ENCODE measurements around the gene MAGI1. TPM values are rescaled to one million over a fixed set of nuclear protein-coding genes. Genes with fewer than 3 reads are reported as not detected.

Gene MAGI1
- total RNA-seq, 1 experiment from 2014 or later, result 0.77 TPM

DNA sequence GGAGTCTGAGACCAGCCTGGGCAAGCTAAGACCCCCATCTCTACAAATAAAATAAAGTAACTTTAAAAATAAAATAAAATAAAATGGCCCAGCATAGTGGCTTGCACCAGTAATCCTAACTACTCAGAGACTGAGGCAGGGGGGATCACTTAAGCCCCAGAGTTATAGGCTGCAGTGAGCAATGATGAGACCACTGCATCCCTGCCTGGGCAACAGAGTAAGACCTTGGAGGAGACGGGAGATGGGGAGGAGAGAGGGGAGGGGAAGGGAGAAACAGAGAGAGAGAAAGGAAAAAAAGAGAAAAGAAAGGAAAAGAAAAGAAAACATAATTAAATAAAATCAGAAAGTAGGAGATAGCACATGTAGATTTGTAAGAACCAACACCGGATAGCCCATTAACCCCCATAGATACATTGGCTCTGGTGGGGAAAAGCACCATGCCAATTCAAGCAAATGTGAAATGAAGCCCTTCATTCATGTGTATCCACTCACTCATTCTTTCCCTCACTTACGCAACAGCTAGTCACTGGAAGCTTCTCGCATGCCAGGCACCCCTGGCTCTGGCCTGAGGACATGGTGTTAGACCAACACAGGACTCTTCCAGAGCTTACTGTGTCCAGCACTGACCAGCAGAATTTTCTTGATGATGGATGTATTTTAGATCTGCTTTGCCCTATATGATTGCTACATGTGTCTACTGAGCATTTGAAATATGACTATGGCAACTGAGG is 183.2 kb downstream of the MAGI1 start:
- in situ Hi-C loops (cut with HindIII; ENCODE audit: low pct_unique_long_range_greater_than_20kb, low sequenced_read_pairs), result no loop called here
- DNase-seq (ENCODE audit: low read depth, low spot score), result no peak

DNA sequence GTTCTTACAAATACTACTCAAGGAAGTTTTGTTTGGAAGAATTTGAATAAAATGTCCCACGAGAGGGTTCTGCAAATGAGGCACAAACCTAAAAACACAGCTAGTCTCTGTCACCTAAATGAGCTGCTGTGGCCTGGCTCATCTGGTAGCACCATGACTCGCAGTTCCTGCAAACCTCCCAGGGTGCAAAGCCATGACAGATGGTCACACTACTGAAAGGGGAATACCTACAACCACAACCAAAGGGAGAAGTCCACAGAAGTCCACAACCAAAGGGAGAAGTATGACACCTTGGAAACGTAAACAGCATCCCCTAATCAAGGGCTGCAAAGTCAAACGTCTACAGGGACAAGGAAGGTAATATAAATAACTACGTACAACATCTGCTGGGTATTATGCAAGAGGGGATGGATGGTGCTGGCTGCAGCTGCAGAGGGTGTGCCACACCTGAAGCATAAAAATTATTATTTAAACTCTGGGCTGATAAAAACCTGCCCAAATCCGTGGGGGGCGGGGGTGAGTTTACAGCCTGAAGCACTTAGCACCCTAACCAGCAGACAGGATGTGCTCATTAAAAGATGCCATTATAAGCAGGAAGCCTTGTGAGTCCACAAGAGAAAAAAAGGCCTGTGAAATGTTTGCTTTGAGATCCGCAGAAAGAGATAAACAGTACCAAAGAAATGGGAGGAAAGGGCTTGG is 184.0 kb downstream of the MAGI1 start:
- in situ Hi-C loops (cut with HindIII; ENCODE audit: low pct_unique_long_range_greater_than_20kb, low sequenced_read_pairs), result no loop called here
- no peak for DNase-seq (ENCODE audit: low read depth, low spot score)

DNA sequence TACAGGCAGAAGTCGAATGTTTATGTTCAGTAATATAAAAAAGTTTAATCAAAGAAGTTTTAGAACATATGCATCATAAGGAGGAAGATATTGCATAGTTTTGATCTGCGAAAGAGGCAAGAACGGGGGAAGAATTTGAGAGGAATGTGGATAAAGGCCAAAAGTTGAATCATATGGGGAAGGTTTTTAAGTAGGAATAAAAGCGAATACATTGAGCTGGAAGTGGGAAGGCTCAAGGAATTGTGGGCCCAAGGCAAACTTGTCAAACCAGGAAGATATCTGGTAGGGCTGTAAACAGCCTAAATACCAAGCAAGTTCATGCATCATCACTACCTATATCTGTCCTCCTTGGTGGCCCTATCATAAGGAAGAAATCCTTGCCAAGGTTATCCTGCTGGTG is 186.9 kb downstream of the MAGI1 start:
- in situ Hi-C loops (cut with HindIII; ENCODE audit: low pct_unique_long_range_greater_than_20kb, low sequenced_read_pairs), result no loop called here
- DNase-seq (ENCODE audit: low read depth, low spot score), result no peak

DNA sequence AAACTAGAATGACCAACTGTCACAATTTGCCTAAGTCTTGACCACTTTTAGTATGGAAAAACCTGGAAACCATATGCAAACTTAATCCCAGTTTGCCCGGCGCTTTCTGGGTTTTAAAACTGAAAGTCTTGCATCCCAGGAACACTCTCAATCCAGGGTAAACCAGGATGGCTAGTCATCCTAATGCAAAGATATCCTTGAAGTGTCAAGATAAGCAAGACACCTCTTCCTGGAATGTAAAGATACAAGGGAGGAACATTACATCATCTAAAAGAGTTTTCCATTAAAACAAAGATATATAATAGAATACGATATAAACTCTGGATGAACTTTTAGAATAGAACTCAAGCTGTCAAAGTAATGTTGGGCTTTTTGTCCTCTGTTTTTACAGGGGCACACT is 188.5 kb downstream of the MAGI1 start:
- in situ Hi-C loops (cut with HindIII; ENCODE audit: low pct_unique_long_range_greater_than_20kb, low sequenced_read_pairs), result no loop called here
- DNase-seq (ENCODE audit: low read depth, low spot score), result no peak

DNA sequence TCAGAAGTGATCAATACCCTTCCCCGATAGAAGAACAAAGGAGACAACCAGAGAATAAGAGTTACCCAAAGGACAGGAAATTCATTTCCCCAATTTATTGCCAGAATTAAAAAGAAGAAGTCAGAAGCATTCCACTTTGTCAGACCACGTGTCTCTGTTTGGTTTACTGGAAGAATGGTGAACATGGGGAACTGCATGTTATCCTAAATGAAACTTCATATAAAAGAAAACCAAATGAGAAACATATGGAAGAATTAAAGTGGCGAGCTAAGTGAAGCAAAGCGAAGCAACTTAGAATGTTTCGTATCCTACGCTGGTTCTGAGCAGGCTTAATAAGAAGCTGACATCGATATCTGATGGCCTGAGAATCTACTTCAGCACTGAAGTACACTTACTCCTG is 190.7 kb downstream of the MAGI1 start:
- in situ Hi-C loops (cut with HindIII; ENCODE audit: low pct_unique_long_range_greater_than_20kb, low sequenced_read_pairs), result no loop called here
- DNase-seq (ENCODE audit: low read depth, low spot score), result no peak

DNA sequence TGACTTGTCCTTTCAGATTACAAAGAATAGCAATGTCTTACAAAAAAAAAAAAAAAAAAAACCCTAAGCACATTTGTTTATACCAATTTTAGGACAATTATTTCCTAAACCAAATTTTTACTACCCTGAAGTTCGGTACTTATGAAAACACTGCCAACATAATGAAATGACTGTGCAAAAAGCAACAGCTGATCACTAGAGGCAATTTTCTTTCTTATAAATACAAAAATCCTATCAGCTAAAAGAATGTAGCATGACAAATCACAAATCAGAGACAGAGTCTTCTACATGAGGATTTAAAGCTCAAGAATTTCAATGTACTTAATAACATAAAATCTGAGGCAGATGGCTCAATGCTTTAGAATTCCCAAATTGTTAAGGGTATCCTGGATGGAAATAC is 191.8 kb downstream of the MAGI1 start:
- no peak for DNase-seq (ENCODE audit: low read depth, low spot score)
- in situ Hi-C loops (cut with HindIII; ENCODE audit: low pct_unique_long_range_greater_than_20kb, low sequenced_read_pairs), result no loop called here

DNA sequence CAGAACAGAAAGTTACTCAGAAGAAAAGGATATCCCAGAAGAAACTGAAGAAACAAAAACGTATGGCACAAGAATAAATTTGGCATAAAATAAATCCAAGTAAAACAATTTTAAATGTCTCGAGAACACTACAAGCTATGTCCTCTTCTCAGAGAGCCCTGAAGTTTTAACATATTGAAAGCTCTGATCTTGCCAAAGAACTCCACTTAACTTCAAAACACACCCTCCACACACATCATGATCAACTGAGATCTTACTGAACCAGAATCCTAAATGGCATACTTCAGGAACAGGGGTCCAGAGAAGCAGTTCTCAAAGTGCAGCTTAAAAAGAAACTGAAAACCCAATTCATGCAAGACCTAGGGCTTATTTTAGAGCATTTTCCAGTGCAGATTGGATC is 194.3 kb downstream of the MAGI1 start:
- in situ Hi-C loops (cut with HindIII; ENCODE audit: low pct_unique_long_range_greater_than_20kb, low sequenced_read_pairs), result no loop called here

DNA sequence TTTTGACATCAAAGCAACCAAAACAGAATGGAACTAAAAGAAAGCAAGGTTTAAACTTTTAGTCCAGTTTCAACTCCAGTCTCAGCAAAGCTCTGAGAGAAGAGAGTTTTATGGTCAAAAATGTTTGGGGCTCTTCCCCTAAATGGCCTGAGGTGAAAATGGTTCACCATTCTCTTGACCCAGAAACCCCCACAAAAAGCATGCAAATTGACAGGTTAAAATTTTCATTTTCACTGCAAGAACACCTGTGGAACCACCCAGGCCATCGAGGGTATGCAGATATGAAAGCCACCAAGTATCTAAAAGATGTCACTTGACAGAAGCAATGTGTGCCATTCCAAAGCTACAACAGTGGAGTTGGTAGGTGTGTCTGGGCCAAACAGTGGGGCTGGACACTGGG is 195.0 kb downstream of the MAGI1 start:
- DNase-seq (ENCODE audit: low read depth, low spot score), result no peak
- in situ Hi-C loops (cut with HindIII; ENCODE audit: low pct_unique_long_range_greater_than_20kb, low sequenced_read_pairs), result no loop called here

More for the DNA sequence above, 194.3 kb downstream of the MAGI1 start:
- DNase-seq (ENCODE audit: low read depth, low spot score), result no peak

DNA sequence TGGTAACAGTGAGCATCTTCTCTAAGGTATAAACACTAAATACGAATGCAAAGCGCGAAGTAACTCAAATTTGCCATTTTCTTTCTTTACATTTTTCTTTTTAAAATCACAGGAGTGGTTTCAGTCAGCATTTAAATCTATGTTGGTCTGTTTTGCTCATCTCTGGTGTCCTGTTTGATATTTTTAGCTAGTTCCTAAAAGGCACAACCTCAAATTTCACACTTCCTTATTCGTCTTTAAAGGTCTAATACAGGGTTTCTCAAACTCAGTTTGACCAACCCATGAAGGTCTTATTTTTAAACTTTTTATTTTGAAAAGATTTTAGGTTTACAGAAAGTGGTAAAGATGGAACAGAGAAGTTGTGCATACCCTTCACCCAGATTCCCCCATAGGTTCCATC is 201.1 kb downstream of the MAGI1 start:
- in situ Hi-C loops (cut with HindIII; ENCODE audit: low pct_unique_long_range_greater_than_20kb, low sequenced_read_pairs), result no loop called here
- DNase-seq (ENCODE audit: low read depth, low spot score), result no peak

DNA sequence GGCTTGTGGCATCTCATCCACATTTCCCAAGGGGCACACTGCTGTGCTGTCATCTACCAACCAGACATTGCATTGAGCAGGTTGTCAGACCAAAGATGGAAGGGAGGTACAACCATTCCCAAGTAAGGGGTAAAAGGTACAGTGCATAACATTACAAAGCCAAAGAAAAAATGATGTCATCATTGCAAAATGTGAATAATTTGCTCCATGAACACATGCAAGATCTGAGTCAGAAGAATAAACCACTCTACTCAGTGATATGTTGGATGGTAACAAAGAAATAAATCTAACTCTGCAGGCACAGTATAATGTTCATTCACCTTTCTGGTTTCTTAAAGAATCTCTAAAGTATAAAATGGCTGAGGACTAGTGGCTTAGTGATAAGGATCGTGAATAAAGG is 202.7 kb downstream of the MAGI1 start:
- DNase-seq (ENCODE audit: low read depth, low spot score), result no peak
- in situ Hi-C loops (cut with HindIII; ENCODE audit: low pct_unique_long_range_greater_than_20kb, low sequenced_read_pairs), result no loop called here

DNA sequence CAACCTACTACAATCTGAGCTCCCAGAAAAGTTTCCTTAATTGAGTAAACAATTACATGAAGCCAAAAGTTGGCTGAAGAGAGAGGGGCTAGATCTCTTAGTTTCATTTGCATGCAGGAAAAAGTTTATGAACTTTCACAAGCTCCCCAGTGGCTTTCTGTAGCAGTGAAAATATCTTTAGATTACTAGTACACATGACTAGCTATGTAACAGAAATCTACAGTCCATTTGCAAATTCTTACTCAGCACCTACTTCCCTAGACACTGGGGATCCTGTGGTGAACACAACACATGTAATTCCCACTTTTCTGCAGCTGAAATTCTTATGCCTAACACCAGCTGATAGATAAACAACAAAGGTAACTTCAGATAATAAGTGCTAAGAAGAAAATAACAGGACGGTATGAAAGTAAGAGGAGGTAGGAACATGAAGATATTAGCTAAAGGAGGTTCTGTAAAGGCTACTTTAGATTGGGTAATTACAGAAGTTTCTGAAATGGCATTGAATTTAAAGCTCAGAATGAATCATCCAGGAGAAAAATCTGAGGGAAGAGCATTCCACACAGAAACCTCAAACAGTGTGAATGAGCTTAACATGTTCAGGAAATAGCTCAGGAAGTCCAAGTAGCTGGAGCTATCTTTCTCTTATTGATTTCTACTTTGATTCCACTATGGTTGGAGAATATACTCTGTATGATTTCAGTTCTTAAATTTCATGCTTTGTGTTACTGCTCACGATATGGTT is 204.8 kb downstream of the MAGI1 start:
- in situ Hi-C loops (cut with HindIII; ENCODE audit: low pct_unique_long_range_greater_than_20kb, low sequenced_read_pairs), result no loop called here
- no peak for DNase-seq (ENCODE audit: low read depth, low spot score)

DNA sequence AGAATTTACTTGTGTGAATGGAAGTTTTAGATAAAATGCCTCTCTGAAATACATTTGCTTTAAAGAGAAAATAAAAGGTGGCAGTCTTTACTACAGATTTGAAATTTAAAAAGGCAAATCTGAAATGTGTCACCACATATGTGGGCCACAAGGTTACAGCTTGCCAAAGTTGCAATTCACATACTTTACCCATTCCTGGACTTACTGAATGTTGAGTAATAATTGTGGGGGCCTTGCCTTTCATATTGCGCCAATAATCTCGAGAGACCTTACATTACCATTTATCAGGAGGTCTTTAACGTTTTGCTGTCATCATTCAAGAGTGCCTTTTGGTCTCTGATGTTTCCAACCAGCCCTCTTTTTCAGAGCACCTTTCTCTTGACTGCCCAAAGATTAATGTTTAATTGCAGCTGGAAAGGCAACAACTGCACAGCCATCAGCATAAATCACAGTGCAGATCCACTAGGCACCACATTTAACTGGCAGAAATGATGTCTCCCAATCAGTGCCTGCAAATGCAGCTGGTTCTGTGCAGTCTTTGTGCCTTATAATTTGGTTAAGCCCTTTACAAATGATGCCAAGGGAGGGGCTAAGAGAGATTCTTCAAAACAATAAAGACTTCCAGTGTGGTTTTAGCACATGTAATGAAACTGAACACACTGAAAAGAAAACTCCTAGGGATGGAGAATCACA is 206.8 kb downstream of the MAGI1 start:
- DNase-seq (ENCODE audit: low read depth, low spot score), result no peak

DNA sequence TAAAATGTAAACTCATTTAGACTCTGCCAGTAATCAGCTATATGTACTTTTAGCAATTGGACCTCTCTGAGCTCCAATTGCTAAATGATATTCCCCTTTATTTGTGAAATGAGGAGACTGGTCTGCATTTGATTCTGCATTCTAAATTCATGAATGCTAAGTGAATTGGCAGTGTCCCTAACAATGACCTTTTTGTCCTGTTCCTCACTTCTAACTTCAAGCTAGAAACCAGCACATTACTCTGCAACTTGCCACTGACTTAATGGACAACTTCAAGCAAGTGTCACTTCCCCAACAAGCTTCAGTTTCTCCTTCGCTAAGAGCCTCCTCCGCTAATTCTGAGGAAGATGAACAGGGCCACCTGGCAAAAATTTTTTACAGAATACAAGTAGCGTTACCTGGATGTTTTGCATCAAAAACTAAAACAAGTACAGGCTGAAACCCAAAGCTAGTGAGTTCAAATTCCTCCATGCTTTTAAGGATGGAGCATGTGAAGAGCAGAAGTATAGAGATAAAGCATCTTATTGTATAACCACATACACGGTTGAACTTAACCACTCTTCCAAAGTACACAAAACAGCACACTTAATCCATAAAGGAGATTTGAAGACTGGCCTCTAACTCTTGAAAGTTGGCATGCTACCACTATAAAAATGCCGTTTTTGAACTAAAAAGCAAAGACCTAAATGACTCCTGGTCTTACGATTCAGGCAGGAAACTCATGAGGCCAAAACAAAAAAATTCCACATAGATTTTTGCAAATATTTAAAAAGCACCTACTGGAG is 207.6 kb downstream of the MAGI1 start:
- in situ Hi-C loops (cut with HindIII; ENCODE audit: low pct_unique_long_range_greater_than_20kb, low sequenced_read_pairs), result no loop called here
- DNase-seq (ENCODE audit: low read depth, low spot score), result no peak

More for the DNA sequence above, 206.8 kb downstream of the MAGI1 start:
- in situ Hi-C loops (cut with HindIII; ENCODE audit: low pct_unique_long_range_greater_than_20kb, low sequenced_read_pairs), result no loop called here

DNA sequence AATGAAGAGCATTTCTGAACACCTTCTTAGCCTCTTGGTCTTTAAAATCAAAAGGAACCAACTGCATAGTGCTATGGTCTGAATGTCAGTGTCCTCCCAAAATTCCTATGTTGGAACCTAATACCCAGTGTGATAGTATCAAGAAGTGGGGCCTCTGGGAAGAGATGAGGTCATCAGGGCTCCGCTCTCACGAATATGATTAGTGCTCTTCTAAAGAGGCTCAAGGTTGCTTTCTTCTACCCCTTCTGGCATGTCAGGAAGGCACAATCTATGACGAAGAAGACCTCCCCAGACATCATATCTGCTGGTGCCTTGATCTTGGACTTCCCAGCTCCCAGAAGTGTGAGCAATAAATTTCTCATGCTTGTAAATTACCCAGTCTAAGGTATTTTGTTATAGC is 209.5 kb downstream of the MAGI1 start:
- DNase-seq (ENCODE audit: low read depth, low spot score), result no peak
- in situ Hi-C loops (cut with HindIII; ENCODE audit: low pct_unique_long_range_greater_than_20kb, low sequenced_read_pairs), result no loop called here

DNA sequence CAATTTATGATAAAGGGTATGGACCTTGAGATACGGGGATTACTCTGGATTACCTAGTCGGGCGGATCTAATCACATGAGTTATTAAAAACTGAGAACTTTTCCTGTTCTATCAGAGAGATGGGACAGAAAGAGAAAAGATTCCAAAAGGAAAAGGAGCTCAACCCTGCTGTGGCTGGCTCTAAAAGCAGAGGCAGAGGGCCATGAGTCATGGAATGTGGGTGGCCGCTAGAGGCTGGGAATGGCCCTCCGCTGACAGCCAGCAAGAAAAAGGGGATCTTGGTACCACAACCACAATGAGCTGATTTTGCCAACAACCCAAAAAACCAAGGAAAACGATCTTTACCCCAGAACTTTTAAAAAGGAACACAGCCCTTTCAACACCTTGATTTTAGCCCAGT is 210.0 kb downstream of the MAGI1 start:
- in situ Hi-C loops (cut with HindIII; ENCODE audit: low pct_unique_long_range_greater_than_20kb, low sequenced_read_pairs), result no loop called here
- DNase-seq (ENCODE audit: low read depth, low spot score), result no peak

DNA sequence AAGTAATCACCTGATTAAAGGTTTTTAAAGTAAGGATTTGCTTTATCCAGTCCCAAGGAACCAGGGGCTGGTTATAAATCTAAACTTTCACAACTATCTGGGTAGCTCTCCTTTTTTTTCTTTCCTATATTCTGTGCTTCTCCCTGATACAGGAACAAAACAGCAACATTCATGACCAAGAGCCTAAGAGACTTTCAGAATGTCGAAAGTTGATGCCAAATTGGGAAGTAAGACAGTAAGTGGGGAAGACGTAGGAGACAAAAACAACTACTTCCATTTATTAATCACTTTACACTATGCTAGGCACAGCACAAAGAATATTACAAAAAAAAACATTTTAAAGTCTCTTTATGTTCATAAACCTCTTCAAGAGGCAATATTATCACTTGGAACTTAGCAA is 211.6 kb downstream of the MAGI1 start:
- in situ Hi-C loops (cut with HindIII; ENCODE audit: low pct_unique_long_range_greater_than_20kb, low sequenced_read_pairs), result no loop called here
- no peak for DNase-seq (ENCODE audit: low read depth, low spot score)

DNA sequence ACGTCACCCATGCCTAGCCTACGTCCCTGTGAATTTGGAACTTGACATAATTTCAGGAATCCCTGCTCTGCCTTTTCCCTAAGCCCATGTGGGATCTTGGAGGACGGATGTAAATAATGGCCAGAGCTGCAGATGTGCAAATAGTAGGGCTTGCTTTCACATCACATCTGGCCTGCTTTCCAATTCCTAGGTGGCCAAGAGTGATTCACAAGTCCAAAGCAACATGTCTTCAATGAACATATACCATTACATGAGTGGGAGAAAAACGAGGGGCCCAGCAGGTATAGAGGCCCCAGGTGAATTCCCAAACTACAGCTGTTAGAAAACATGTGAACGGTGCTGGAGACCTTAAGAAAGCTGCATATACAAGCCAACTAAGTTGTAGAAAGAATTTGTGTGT is 214.6 kb downstream of the MAGI1 start:
- in situ Hi-C loops (cut with HindIII; ENCODE audit: low pct_unique_long_range_greater_than_20kb, low sequenced_read_pairs), result no loop called here
- DNase-seq (ENCODE audit: low read depth, low spot score), result no peak
